Neuronal stem cell (in vitro differentiated cells): Measurements from ENCODE around the gene TTN.

Experiments
- DNase-seq: peaks from one replicate; pipeline ENCODE4 v3.0.0-alpha.2; 2013; ENCODE audit warnings: low spot score
- H2AFZ ChIP-seq: one replicate; pipeline ENCODE4 v1.6.1; 2013; ENCODE audit warnings: mild to moderate bottlenecking, low read length, inconsistent platforms
- H2AK5ac ChIP-seq: 2 replicates; pipeline ENCODE4 v1.6.1; 2013; ENCODE audit warnings: low read depth, mild to moderate bottlenecking, inconsistent platforms, low read length, moderate library complexity, mixed read lengths
- H2BK120ac ChIP-seq: 2 replicates; pipeline ENCODE4 v1.6.1; 2013; ENCODE audit warnings: low read depth, mild to moderate bottlenecking, inconsistent platforms, low read length, moderate library complexity, mixed read lengths
- H2BK12ac ChIP-seq: one replicate; pipeline ENCODE4 v1.6.1; 2013; ENCODE audit warnings: low read length, inconsistent platforms
- H2BK15ac ChIP-seq: 2 replicates; pipeline ENCODE4 v1.6.1; 2013; ENCODE audit warnings: mild to moderate bottlenecking, low read length, inconsistent platforms, mixed read lengths
- H2BK5ac ChIP-seq: one replicate; pipeline ENCODE4 v1.6.1; 2013; ENCODE audit warnings: inconsistent platforms, mild to moderate bottlenecking, low read length, moderate library complexity
- H3K14ac ChIP-seq: one replicate; pipeline ENCODE4 v1.6.1; 2013; ENCODE audit warnings: low read length, inconsistent platforms
- H3K18ac ChIP-seq: 2 replicates; pipeline ENCODE4 v1.6.1; 2013; ENCODE audit warnings: low read length, inconsistent platforms
- H3K23ac ChIP-seq: 2 replicates; pipeline ENCODE4 v1.6.1; 2013; ENCODE audit warnings: low read depth, mild to moderate bottlenecking, mixed read lengths, low read length, inconsistent platforms; ENCODE audit not compliant: poor library complexity
- H3K27ac ChIP-seq: replicated peaks from 3 replicates; pipeline ENCODE4 v1.5.1; 2013; ENCODE audit warnings: low read length, inconsistent platforms
- H3K27me3 ChIP-seq, 3 experiments: 2 replicates each; pipeline ENCODE4 v1.6.1; 2013; ENCODE audit warnings: low read length in 3 of 3, mild to moderate bottlenecking in 2 of 3, inconsistent platforms in 1 of 3, low read depth in 1 of 3, mixed read lengths in 1 of 3, moderate library complexity in 1 of 3; ENCODE audit not compliant: control insufficient read depth in 3 of 3, insufficient read depth in 3 of 3
- H3K36me3 ChIP-seq, 2 donors: replicated peaks in 1 of 2; 2 replicates each; pipeline ENCODE4 v1.6.1; 2013; ENCODE audit warnings: low read length in 2 of 2; ENCODE audit not compliant: control insufficient read depth in 2 of 2, insufficient read depth in 2 of 2
- H3K4ac ChIP-seq: 2 replicates; pipeline ENCODE4 v1.6.1; 2013; ENCODE audit warnings: inconsistent platforms, mild to moderate bottlenecking, low read length, moderate library complexity
- H3K4me1 ChIP-seq, 2 donors: 1 replicate in 1 of 2; 2 replicates in 1 of 2; pipeline ENCODE4 v1.6.1; 2013; ENCODE audit warnings: low read length in 2 of 2, low read depth in 1 of 2; ENCODE audit not compliant: control insufficient read depth in 2 of 2, insufficient read depth in 1 of 2
- H3K4me2 ChIP-seq: one replicate; pipeline ENCODE4 v1.6.1; 2013; ENCODE audit warnings: mild to moderate bottlenecking, low read length, inconsistent platforms; ENCODE audit not compliant: insufficient read depth, poor library complexity, severe bottlenecking
- H3K4me3 ChIP-seq, 2 donors: 2 replicates each; pipeline ENCODE4 v1.5.1; 2013; ENCODE audit warnings: low read length in 2 of 2, mild to moderate bottlenecking in 2 of 2, inconsistent platforms in 1 of 2, moderate library complexity in 1 of 2
- H3K79me1 ChIP-seq: one replicate; pipeline ENCODE4 v1.6.1; 2013; ENCODE audit warnings: low read depth, mild to moderate bottlenecking, inconsistent platforms, low read length, moderate library complexity
- H3K9ac ChIP-seq: one replicate; pipeline ENCODE4 v1.6.1; 2013; ENCODE audit warnings: mild to moderate bottlenecking, low read depth, low read length, inconsistent platforms; ENCODE audit not compliant: poor library complexity
- H3K9me3 ChIP-seq, 2 donors: replicated peaks in 1 of 2; 2 replicates each; pipeline versions ENCODE3 to v1.6.1; 2013; ENCODE audit warnings: low read length in 2 of 2, mild to moderate bottlenecking in 2 of 2, inconsistent platforms in 1 of 2, low read depth in 1 of 2, mixed read lengths in 1 of 2, moderate library complexity in 1 of 2; ENCODE audit not compliant: control insufficient read depth in 2 of 2, insufficient read depth in 1 of 2
- H4K8ac ChIP-seq: one replicate; pipeline ENCODE4 v1.6.1; 2013; ENCODE audit warnings: low read depth, mild to moderate bottlenecking, inconsistent platforms, low read length, moderate library complexity
- H4K91ac ChIP-seq: one replicate; pipeline ENCODE4 v1.6.1; 2013; ENCODE audit warnings: low read length, low read depth, mild to moderate bottlenecking, inconsistent platforms; ENCODE audit not compliant: poor library complexity
- WGBS, 2 donors: extraction: QIAGEN DNeasy Blood & Tissue Kit; methylation state at CpG; one replicate each; pipeline ENCODE4 v1.1.7; 2013; ENCODE audit warnings: missing lambda C conversion rate in 2 of 2, mixed read lengths in 1 of 2; ENCODE audit not compliant: insufficient read length in 2 of 2, insufficient replicate concordance in 1 of 2; ENCODE audit errors: extremely low coverage in 2 of 2; 5-methylcytosine and 5-hydroxymethylcytosine counted together

Gene TTN

GRCh38 chr2:178704876-178705275 lies 102.3 kb downstream of the TTN start:
- Histone ChIP-seq H4K91ac (no peak overlapping the region), H3K4ac (no peak overlapping the region), H3K9me3 (no peaks in the 10 kb centered on the region), H3K27me3 (no peaks in the 10 kb centered on the region), H2AFZ (no peak overlapping the region), H2BK120ac (no peak overlapping the region), H3K9ac (no peak overlapping the region), H3K4me2 (no peak overlapping the region), H3K4me1 (no peaks in the 10 kb centered on the region), H2BK15ac (no peak overlapping the region), H2BK12ac (no peak overlapping the region), H2BK5ac (no peak overlapping the region), H3K23ac (no peak overlapping the region), H3K18ac (no peak overlapping the region), H4K8ac (no peak overlapping the region), H3K4me3 (no peak overlapping the region), H3K27ac (no peak overlapping the region), H2AK5ac (no peak overlapping the region), H3K36me3 (no peaks in the 10 kb centered on the region), H3K14ac (no peak overlapping the region), H3K79me1 (no peaks in the 10 kb centered on the region)
- DNase-seq, result no peak
- WGBS, 2 donors, result no CpG with 5 or more reads among the region's 5 CpGs

GRCh38 chr2:178702361-178702760 lies 104.9 kb downstream of the TTN start:
- no peak overlapping the region for H3K18ac ChIP-seq

GRCh38 chr2:178700922-178701342 lies 106.3 kb downstream of the TTN start:
- Histone ChIP-seq H4K8ac (no peak overlapping the region), H3K9me3 (no peaks in the 10 kb centered on the region), H3K27ac (no peak overlapping the region), H3K4me2 (no peak overlapping the region), H3K18ac (no peak overlapping the region), H3K9ac (no peak overlapping the region), H3K4me3 (no peak overlapping the region), H2BK15ac (no peak overlapping the region), H3K36me3 (no peaks in the 10 kb centered on the region), H2BK5ac (no peak overlapping the region), H2BK12ac (no peak overlapping the region), H3K4ac (no peak overlapping the region), H2AK5ac (no peak overlapping the region), H3K23ac (no peak overlapping the region), H3K79me1 (no peaks in the 10 kb centered on the region), H3K4me1 (no peaks in the 10 kb centered on the region), H3K27me3 (no peaks in the 10 kb centered on the region), H4K91ac (no peak overlapping the region), H2BK120ac (no peak overlapping the region), H2AFZ (no peak overlapping the region), H3K14ac (no peak overlapping the region)
- peak; percentile 1 for DNase-seq
- no CpG with 5 or more reads among the region's 9 CpGs for WGBS, 2 donors

More at GRCh38 chr2:178702361-178702760, 104.9 kb downstream of the TTN start:
- Histone ChIP-seq H3K9ac (no peak overlapping the region), H3K4me3 (no peak overlapping the region), H2AFZ (no peak overlapping the region), H2AK5ac (no peak overlapping the region), H3K79me1 (no peaks in the 10 kb centered on the region), H3K4me2 (no peak overlapping the region), H2BK12ac (no peak overlapping the region), H3K36me3 (no peaks in the 10 kb centered on the region), H2BK15ac (no peak overlapping the region), H3K9me3 (no peaks in the 10 kb centered on the region), H2BK120ac (no peak overlapping the region), H4K8ac (no peak overlapping the region), H3K27ac (no peak overlapping the region), H3K23ac (no peak overlapping the region), H3K4me1 (no peaks in the 10 kb centered on the region), H3K27me3 (no peaks in the 10 kb centered on the region), H2BK5ac (no peak overlapping the region), H3K4ac (no peak overlapping the region), H4K91ac (no peak overlapping the region), H3K14ac (no peak overlapping the region)
- no peak for DNase-seq
- no CpG with 5 or more reads among the region's 6 CpGs for WGBS, 2 donors

GRCh38 chr2:178700136-178700535 lies 107.1 kb downstream of the TTN start:
- Histone ChIP-seq H4K91ac (no peak overlapping the region), H3K14ac (no peak overlapping the region), H3K4me2 (no peak overlapping the region), H2AK5ac (no peak overlapping the region), H3K27me3 (no peaks in the 10 kb centered on the region), H2AFZ (no peak overlapping the region), H3K79me1 (no peaks in the 10 kb centered on the region), H3K4me1 (no peaks in the 10 kb centered on the region), H3K36me3 (no peaks in the 10 kb centered on the region), H3K9me3 (no peaks in the 10 kb centered on the region), H2BK120ac (no peak overlapping the region), H2BK15ac (no peak overlapping the region), H3K18ac (no peak overlapping the region), H4K8ac (no peak overlapping the region), H3K27ac (no peak overlapping the region), H3K4ac (no peak overlapping the region), H3K4me3 (no peak overlapping the region), H2BK12ac (no peak overlapping the region), H3K9ac (no peak overlapping the region), H2BK5ac (no peak overlapping the region), H3K23ac (no peak overlapping the region)
- no CpG with 5 or more reads among the region's 3 CpGs for WGBS, 2 donors
- DNase-seq, result no peak
